H54 (cell line): Measurements from ENCODE around the gene KCTD12.

Experiments used
- DNase-seq: peaks from one replicate; pipeline ENCODE4 v3.0.0; 2011; ENCODE audit warnings: low spot score, mixed read lengths; ENCODE audit not compliant: insufficient read length
- FAIRE-seq: peaks from 3 replicates; lab custom pipeline; 2011; peaks lifted over from hg19 to GRCh38; lab: Jason Lieb, UNC
- POLR2A ChIP-seq: IDR thresholded peaks from 2 replicates; pipeline ENCODE4 v1.6.1; 2011; ENCODE audit warnings: low read depth, mild to moderate bottlenecking, low read length

KCTD12 gene

DNA sequence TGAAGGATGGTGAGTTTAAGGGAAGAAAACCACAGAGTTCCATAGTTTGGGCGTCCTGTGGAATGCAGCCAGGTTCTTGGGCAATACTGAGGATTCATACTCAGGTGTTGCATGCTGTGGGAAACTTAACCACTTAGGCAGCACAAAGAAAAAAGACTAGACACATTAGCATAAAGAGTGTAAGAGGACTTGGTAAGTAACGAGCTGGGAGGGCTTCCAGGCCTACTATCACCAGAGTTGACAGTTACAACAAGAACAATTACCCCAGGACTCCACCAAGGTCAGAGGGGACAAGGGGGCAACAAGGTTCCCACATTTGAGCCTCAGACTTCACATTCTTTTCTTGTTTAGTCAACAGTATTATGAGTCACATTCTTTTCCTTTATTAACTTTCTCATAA, 33.2 kb downstream of the KCTD12 start:
- TF ChIP-seq POLR2A = no peak
- FAIRE-seq = no peak
- no peak for DNase-seq

DNA sequence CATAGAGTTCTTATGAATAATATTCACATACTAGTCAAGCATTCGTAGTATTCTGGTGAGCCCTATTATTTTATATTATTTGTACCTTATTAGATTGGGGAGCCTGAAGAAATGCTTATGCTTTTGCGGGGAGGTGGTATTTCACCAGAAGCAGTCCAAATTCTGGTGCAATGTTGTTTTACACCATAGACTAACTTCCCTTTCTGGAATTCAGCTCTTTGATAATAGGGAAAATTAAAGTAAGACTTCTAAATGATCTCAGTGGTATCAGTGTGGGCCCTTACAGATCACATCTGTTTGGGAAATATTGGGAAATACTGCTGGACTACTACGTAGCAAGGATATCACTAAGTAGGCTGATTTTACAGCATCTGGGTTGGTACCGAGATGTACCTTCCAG, 34.2 kb downstream of the KCTD12 start:
- TF ChIP-seq POLR2A = no peak
- no peak for DNase-seq
- FAIRE-seq = no peak

DNA sequence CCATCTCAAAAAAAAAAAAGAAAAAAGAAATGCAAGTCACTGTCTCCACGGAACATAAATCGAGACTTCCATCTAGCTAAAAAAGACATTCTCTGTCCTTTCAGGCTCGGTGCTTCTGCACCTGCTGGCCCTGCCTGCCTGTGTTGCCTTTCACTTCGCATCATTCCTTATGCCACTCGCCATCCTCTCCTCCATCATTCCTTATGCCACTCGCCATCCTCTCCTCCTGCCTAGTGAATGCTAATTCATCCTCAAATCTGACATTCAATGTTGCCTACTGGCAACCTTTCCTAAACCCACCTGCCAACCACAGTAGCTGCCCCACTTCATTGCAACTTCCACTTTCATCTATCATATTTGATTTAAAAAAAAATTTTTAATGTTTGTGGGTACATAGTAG, 36.7 kb downstream of the KCTD12 start:
- TF ChIP-seq POLR2A = no peak
- FAIRE-seq (no peak), DNase-seq (no peak)

DNA sequence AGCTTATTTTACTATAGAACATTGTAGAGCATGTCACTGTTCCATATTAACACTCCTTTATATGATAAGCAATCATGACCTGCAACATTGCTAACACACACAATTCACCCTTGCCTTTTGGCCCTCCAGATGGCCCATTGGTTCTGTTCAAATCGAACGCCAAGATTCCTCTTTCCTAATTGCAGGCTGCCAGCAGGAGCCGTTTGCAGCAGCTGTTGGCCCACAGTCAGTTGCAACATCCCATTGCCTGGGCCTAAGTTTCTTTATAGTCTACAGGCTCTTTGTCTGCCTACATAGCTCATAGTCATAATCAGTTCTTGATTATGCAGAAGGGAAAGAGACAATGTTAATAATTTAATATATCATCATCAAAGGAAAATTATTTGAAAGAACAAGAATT, 37.6 kb downstream of the KCTD12 start:
- DNase-seq (no peak), FAIRE-seq (no peak)

DNA sequence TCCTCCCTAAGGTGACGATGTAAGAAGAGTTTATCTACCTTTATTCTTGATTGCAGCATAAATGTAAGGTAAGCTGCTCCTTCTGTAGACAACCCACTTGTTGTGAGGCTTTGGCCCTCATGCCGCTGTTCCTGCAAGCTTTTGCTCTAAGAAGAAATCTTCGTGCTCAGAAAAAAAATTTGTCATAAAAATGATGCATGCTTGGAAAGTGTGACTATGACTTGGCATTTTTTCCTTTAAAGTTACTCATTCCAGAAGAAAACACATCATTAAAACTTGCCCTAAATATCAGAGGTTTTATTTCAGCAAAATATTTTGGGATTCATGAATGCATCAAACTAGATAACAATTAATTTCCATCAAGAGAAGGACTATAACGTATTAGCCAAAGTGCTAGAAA, 39.8 kb downstream of the KCTD12 start:
- FAIRE-seq (no peak), DNase-seq (no peak)
- no peak for TF ChIP-seq POLR2A

More for the DNA sequence above, 37.6 kb downstream of the KCTD12 start:
- TF ChIP-seq POLR2A = no peak

DNA sequence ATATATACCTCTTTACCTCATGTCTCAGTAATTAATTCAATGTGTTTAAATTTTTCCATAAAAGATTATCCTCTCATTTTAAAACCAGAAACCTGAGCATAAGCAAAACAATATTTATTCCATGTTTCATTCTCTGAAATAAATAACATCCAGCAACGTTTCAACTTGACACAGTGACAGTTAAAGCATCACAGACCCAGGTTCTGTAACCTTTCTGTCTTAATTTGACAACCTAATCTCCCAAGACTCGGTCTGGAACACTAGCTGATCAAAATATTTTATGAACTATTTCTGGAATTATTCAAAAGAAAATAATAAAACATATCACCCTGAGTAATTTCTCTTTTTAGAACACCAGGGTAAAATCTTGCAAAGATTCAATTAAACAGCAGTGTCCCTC, 40.3 kb downstream of the KCTD12 start:
- FAIRE-seq (no peak), DNase-seq (no peak)
- no peak for TF ChIP-seq POLR2A

DNA sequence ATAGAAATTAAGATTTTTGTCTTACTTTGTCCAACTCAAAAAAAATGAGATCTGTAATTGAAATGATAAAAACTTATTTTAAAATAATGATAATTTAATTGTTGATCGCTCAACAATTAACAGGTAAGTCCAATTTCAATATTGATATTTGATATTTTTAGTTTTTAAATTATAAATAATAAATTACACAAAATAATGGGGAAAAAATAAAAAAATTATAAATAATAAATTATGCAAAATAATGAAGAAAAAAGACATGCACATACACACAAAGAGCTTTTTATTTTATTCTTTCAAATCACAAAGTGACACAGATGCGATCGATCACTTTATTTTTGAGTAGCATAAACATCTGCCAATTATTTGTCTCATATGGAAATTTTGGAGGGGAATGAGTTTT, 40.8 kb downstream of the KCTD12 start:
- FAIRE-seq (no peak), DNase-seq (no peak)
- TF ChIP-seq POLR2A = no peak

DNA sequence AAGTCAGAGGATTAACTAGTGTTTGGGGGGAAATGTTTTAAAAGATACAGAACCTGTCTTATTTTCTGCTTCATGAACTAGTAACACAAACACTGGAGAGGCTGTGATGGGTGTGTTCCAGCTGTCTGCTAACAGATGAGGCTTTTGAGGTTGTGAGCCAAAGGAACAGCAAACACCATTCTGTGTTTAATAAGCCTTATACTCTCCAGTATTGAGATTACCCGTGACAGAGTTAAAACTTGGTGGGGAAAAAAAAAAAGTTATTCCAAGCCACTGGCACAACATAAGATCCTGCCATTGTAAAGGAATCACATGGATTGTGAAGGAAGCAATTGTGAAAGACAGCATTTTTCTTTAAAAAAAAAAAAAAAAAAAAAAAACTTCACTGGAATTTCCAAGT, 48.4 kb downstream of the KCTD12 start:
- no peak for DNase-seq
- FAIRE-seq = no peak
- TF ChIP-seq POLR2A = no peak

DNA sequence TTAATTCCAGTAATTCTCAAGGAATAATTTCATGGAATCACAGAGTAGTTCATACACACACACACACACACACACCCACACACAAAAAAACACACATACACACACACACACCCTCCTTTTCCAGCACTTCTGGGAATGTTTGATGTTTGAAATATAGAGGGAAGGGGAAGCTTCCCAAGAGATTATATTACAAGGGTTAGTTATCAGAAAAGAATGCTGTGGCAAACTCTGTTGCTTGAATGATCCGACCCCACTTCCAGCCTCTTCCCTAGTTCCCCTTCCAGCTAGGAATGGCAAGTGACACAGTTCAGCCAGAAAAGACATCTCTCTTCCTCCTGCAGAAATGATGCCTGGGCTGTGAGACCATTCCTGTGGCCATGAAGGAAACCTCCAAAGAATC, 49.9 kb downstream of the KCTD12 start:
- FAIRE-seq (no peak), DNase-seq (no peak)
- TF ChIP-seq POLR2A = no peak

DNA sequence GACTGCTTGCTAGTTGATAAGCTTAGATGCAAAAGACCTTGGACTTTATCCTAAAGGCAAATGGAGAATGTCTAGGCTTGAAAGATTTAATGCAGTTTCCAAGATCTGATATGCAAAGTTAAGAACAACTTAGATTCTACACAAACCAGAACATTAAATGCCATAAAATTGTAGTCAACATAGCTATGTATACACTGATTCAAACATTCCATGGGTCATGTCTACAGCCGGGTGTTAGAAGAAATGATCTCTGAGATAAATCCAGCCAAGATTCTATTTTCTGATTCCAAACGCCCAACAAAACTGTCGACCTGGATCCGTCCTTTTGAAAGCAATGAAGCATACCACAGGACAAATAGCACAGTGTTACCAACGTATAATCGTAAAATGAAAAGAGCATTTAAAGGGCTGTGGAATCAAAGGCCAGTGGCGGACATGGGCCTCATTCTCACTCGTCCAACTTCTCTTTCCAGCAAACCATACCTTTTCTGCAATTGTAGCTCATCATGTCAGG, 52.7 kb downstream of the KCTD12 start:
- no peak for TF ChIP-seq POLR2A
- DNase-seq (no peak), FAIRE-seq (no peak)

DNA sequence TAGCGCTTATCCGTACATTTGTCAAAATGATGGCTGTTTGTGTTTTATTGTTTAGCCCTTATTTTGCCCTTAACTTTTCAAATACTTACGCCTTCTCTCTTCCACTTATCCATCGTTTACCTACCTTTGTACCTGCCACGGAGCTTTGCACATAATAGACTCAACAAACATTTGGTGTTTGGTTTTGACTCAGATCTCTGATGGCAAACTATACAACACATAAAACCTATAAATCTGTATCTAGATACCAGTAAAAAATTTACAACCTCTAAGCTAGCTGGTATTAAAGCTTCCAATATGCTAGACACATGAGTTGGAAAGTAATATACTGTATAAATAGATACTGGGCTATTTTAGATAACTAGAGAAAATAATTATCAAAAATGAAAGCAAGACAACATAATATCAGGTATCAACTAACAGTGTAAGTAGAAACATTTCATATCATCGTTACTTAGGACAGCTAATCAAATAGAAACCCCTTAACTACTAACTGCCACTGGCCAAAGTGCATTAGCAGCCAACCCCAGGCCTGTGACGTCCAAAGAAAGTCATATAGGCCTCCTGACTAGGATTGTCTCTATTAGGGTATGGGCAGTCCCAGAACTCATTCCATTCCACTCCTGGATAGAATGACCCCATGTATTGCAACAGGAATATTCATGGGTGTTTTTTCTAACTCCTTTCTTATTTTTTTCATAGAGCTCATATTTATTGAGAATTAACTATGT, 53.8 kb downstream of the KCTD12 start:
- no peak for TF ChIP-seq POLR2A
- DNase-seq (no peak), FAIRE-seq (no peak)

DNA sequence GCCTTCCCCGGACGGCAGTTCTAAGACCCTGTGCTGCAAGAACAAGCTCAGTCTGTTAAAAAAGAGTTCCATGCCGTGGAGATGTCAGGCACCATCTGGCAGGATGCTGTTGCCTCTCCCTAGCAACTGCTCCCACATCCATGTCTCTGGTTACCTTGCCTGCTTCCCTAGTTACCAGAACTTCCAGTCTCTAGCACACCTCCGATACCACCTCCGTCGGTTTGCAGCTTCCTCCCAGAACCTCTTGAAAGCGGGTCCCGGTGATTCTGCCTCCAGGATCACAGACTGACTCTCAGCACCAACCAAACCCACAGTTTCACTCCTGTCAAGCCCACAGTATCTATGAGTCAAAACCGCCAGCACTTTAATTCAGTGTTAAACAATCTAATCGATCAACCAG, 55.4 kb downstream of the KCTD12 start:
- DNase-seq = no peak
- FAIRE-seq = no peak
- TF ChIP-seq POLR2A = no peak
